Activated T-cell treated with anti-CD3 and anti-CD28 coated beads, Interleukin-2, amount 50 U/mL, for 72 hours (primary cell): ENCODE results near the gene GPR152. TPM values are rescaled to one million over a fixed set of nuclear protein-coding genes. Genes with fewer than 3 reads are reported as not detected.

Source experiments
- ATAC-seq, 2 donors: fragments of 150-1000 bp; cut with Tn5 transposase; replicated peaks in 1 of 2; 2 replicates each; pipeline ENCODE4 v1.10.0; 2021; ENCODE audit warnings: moderate library complexity in 2 of 2, mild to moderate bottlenecking in 1 of 2
- DNase-seq, 2 donors: peaks; one replicate each; pipeline ENCODE4 v3.0.0; 2021 to 2022; ENCODE audit warnings: mixed read lengths in 1 of 2
- H3K27ac Mint-ChIP-seq: one replicate; pipeline ENCODE4 v1.8.0; 2022; ENCODE audit warnings: mild to moderate bottlenecking, moderate library complexity, mixed read lengths
- H3K27me3 Mint-ChIP-seq: one replicate; pipeline ENCODE4 v1.8.0; 2022; ENCODE audit warnings: low read depth, mixed read lengths
- H3K36me3 Mint-ChIP-seq, 2 donors: one replicate each; pipeline ENCODE4 v1.8.0; 2022; ENCODE audit warnings: mixed read lengths in 2 of 2, mild to moderate bottlenecking in 1 of 2; ENCODE audit not compliant: insufficient read depth in 2 of 2
- H3K4me1 Mint-ChIP-seq: one replicate; pipeline ENCODE4 v1.8.0; 2022; ENCODE audit warnings: low read depth, mixed read lengths
- H3K4me3 Mint-ChIP-seq, 2 donors: one replicate each; pipeline ENCODE4 v1.8.0; 2022; ENCODE audit warnings: mild to moderate bottlenecking in 2 of 2, mixed read lengths in 2 of 2, moderate library complexity in 2 of 2
- H3K9me3 Mint-ChIP-seq, 2 donors: one replicate each; pipeline ENCODE4 v1.8.0; 2022; ENCODE audit warnings: mixed read lengths in 2 of 2
- total RNA-seq, 2 donors: library from RNA; stranded (reverse); gene quantifications; one replicate each; pipeline ENCODE4 v1.2.3, GENCODE V29; 2022

Gene GPR152, protein sequence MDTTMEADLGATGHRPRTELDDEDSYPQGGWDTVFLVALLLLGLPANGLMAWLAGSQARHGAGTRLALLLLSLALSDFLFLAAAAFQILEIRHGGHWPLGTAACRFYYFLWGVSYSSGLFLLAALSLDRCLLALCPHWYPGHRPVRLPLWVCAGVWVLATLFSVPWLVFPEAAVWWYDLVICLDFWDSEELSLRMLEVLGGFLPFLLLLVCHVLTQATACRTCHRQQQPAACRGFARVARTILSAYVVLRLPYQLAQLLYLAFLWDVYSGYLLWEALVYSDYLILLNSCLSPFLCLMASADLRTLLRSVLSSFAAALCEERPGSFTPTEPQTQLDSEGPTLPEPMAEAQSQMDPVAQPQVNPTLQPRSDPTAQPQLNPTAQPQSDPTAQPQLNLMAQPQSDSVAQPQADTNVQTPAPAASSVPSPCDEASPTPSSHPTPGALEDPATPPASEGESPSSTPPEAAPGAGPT
- not detected for total RNA-seq

DNA sequence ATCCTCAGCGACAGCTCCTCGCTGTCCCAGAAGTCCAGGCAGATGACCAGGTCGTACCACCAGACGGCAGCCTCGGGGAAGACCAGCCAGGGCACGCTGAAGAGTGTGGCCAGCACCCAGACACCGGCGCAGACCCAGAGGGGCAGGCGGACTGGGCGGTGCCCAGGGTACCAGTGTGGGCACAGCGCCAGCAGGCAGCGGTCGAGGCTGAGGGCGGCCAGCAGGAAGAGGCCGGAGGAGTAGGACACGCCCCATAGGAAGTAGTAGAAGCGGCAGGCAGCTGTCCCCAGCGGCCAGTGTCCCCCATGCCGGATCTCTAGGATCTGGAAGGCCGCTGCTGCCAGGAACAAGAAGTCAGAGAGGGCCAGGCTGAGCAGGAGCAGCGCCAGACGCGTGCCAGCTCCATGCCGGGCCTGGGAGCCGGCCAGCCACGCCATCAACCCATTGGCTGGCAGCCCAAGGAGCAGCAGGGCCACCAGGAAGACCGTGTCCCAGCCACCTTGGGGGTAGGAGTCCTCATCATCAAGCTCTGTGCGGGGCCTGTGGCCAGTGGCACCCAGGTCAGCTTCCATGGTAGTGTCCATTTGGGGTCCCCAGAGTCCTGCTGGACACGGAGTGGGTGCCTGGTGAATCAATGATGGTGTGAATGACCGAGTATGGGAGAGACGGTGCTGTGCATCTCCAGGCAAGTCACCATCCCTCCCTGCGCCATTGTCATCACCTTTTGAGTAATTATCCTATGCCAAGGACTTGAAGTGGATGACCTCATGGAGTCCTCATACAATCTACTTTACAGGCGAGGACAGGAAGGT lies at the start of gene GPR152:
GPR152 (minus strand) TSS at position 589 of the 812 bp plus-strand sequence; CDS start at position 584, 5 bp downstream.
- no peak within 1 kb of the TSS for H3K27ac Mint-ChIP-seq
- H3K27me3 Mint-ChIP-seq = no peaks in the 10 kb centered on the region
- no peaks in the 10 kb centered on the region for H3K9me3 Mint-ChIP-seq

DNA sequence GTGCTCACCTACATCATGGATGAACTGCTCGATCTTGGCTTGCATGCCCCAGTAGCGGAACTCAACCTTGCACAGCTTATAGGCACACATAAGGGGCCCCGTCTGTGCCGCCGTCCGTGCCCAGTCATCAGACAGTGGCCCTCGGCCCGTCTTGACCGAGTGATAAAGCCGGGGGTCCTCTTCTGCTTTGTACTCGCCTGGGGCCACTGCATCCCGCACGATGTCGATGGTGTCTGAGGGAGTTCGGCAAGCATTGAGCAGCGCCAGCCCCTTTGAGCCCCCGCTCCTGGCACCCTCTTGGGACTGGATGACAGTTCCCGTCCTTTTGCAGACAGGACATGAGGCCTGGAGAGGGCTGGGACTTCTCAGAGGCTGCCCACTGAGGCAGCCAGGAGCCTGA lies 49.3 kb upstream of the GPR152 start:
- DNase-seq = no peak
- no peak for ATAC-seq
- no peaks in the 10 kb centered on the region for H3K27me3 Mint-ChIP-seq
- H3K27ac Mint-ChIP-seq = no peak overlapping the region
- H3K9me3 Mint-ChIP-seq = peaks cover 0 to 2% of the 10 kb centered on the region in 2 donors
- H3K4me1 Mint-ChIP-seq = peaks cover 33% of the 10 kb centered on the region
- H3K4me3 Mint-ChIP-seq = no peak overlapping the region
- H3K36me3 Mint-ChIP-seq = peaks cover 13 to 14% of the 10 kb centered on the region in 2 donors

More for the DNA sequence above, at the start of gene GPR152:
- ATAC-seq (no peak), DNase-seq (no peak)
- Mint-ChIP-seq H3K4me3 (no peak within 1 kb of the TSS), H3K4me1 (peaks cover 24% of the 10 kb centered on the region), H3K36me3 (no peaks in the 10 kb centered on the region)

DNA sequence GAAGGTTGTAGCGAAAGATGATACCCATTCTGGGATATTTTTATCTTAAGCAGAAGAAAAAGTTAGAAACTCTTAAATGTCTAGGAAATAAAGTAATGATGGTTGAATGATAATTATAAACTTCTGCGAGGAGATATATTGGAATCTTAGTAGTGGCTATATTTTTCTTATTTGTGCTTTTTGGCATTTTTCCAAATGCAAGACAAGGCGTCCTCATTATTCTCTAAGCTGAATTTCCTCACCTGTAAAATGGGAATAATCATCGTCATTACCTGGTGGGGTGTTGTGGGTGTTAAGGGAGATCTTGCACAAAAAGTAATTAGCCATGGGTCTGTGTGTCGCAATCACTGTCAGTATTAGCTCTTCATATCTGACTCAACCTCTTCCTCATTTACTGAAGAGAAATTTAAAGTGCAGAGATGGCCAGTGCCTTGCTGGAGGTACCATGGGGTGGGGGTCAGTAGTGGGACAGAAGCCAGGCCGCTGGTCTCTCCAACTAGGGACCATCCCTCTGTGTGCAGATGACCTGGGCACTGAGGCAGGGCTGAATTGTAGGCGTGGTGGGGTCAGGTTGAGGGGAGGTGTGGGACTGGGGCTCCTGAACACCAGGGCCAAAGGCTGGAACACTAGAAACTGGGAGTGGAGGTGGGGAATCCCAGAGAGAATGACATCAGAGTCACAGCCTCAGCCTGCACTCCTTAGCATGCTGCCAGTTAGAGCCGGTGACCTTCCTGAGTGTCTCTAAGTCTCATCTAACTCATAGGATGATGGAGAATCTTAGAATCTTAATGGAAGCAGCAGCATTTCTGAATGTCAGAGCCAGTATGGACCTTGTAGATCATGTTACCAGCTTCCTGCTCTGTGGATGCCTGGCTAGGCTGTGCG lies 48.5 kb upstream of the GPR152 start:
- Mint-ChIP-seq H3K27ac (peak overlapping the region; percentile 77), H3K4me1 (peaks cover 25% of the 10 kb centered on the region), H3K9me3 (peaks cover 0 to 2% of the 10 kb centered on the region in 2 donors), H3K36me3 (peaks cover 14% of the 10 kb centered on the region in 2 donors), H3K4me3 (no peak overlapping the region), H3K27me3 (no peaks in the 10 kb centered on the region)
- DNase-seq = no peak
- ATAC-seq = no peak

DNA sequence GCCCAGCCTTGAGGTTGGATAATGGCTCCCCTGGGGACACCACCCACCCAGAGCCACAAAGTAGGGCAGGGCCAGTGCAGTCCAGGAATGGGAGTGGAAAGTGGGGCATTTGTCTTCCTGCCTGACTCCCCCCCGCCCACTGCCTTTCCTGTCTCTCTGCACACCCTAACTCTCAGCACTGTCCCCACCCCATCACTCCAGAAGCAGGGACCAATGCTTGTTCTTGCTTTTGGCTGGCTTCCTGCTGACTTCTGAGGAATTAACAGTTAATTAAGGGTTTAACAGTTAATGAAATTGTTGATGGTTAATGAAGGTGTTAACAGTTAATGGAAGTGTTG lies 47.9 kb upstream of the GPR152 start:
- DNase-seq = no peak
- peaks cover 14 to 16% of the 10 kb centered on the region in 2 donors for H3K36me3 Mint-ChIP-seq
- no peak overlapping the region for H3K4me3 Mint-ChIP-seq
- peaks cover 19% of the 10 kb centered on the region for H3K4me1 Mint-ChIP-seq
- H3K9me3 Mint-ChIP-seq = peaks cover 0 to 2% of the 10 kb centered on the region in 2 donors
- no peak for ATAC-seq
- H3K27me3 Mint-ChIP-seq = no peaks in the 10 kb centered on the region
- peak overlapping the region; percentile 77 for H3K27ac Mint-ChIP-seq

DNA sequence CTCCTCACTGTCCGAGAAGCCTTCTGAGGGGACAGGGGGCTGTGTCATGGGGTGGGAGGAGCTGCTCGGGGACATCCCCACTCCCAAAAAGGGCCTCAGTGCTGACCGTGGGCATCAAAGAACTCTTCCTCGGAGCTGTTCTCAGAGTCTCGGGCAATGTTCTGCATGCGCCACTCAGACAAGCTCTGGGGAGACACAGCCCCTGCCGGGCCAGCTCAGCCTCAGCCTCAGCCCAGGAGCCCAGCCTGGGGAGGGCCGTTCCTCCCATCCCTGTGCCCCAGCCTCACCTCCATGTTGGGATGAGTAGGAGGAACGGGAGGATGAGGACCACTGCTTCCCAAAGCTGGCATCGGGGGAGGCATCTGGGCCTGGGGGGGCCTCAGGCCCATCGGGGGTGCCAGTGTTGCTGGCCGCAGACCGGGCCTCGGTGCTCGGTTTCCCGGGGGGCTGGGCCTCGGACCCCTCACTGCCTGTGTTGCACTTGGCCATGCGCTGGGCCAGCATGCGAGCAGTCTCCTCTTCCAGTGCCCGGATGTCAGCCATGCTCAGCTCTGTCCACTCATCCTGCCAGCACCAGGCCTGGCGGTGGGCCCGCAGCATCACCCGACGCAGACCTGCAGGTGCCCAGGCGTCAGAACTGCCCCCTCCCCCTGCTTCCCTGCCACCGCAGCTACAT lies 47.4 kb upstream of the GPR152 start:
- DNase-seq (no peak), ATAC-seq (no peak)
- Mint-ChIP-seq H3K27me3 (no peaks in the 10 kb centered on the region), H3K36me3 (peaks cover 14 to 16% of the 10 kb centered on the region in 2 donors), H3K27ac (no peak overlapping the region), H3K9me3 (peaks cover 0 to 2% of the 10 kb centered on the region in 2 donors), H3K4me1 (peaks cover 19% of the 10 kb centered on the region), H3K4me3 (no peak overlapping the region)

DNA sequence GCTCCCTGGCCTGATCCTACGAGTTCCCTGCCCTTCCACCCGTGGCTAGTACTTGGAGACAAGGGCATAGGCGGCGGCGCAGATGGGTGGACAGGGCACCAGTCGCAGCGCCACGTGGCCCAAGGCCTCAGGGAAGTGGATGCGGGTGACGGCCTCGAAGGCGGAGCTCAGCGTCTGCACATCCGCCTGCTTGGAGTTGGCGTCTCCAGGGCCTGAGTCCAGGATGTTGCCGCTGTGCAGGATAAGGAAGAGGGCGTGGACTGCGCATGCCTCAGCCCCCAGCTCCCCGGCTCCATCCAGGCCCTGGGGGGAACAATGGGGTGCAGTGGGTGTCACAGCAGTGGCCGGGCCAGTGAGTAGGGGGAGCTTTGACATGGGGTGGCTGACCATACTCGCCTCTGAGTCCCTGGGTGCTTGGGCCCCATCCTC lies 46.0 kb upstream of the GPR152 start:
- ATAC-seq (no peak), DNase-seq (no peak)
- Mint-ChIP-seq H3K36me3 (peaks cover 12 to 17% of the 10 kb centered on the region in 2 donors), H3K27ac (no peak overlapping the region), H3K27me3 (no peaks in the 10 kb centered on the region), H3K4me1 (peaks cover 19% of the 10 kb centered on the region), H3K9me3 (peaks cover 0 to 2% of the 10 kb centered on the region in 2 donors), H3K4me3 (no peak overlapping the region)

DNA sequence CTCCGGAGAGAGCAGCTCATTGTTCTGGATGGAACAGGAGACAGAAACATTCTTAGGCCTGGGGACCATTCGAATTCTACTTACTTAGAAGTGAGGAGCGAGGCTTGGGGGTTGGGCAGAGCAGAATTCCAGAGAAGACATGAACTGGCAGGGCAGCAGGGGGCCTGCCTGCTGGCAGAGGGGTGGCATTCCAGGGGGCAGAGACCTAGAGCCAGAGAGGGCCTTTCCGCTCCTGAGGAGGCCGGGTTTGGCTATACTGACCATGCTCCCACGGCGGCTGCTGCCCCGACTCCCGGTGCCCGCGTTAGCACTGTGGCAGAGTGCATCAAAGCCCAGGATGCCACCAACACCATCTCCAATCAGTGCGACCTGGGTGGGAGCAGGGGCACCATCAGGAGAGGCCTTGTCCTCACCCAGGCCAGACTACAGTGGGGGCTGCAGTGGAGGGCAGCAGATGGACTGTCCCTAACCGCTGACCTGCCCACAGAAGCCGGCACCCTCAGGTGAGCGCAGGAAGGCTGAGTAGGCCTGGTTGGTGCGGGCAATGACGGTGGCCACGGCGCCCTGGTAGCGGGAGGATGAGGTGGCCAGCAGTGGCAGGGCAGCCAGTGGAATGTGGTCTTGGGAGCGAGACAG lies 45.2 kb upstream of the GPR152 start:
- ATAC-seq (peak in 1 of 2 donors; percentile 10), DNase-seq (no peak)
- H3K27ac Mint-ChIP-seq = peak overlapping the region; percentile 24
- H3K4me1 Mint-ChIP-seq = peaks cover 13% of the 10 kb centered on the region
- H3K4me3 Mint-ChIP-seq = no peak overlapping the region
- H3K27me3 Mint-ChIP-seq = no peaks in the 10 kb centered on the region
- peaks cover 8 to 15% of the 10 kb centered on the region in 2 donors for H3K36me3 Mint-ChIP-seq
- peaks cover 0 to 2% of the 10 kb centered on the region in 2 donors for H3K9me3 Mint-ChIP-seq

DNA sequence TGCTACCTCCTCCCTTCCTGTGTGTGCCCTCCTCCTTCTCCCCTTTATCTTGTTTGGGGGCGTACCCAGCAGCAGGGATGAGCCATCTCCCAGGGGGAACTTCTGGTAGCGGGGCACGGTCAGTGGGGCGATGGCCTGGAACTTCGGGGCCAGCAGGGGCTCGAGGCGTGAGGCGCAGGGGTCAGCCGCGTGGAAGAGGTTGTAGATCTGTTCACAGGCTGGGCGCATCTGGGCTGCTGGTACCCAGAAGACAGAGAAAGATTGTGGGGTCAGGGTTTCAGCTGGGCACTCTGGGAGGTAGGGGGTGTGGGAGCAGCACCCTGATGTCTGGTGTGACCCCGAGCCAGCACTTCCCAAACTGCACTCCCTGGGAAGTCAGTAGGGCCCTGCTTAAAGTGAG lies 43.6 kb upstream of the GPR152 start:
- Mint-ChIP-seq H3K27ac (peak overlapping the region; percentile 14), H3K36me3 (peaks cover 8 to 11% of the 10 kb centered on the region in 2 donors), H3K4me3 (no peak overlapping the region), H3K27me3 (no peaks in the 10 kb centered on the region), H3K9me3 (peaks cover 0 to 2% of the 10 kb centered on the region in 2 donors), H3K4me1 (peaks cover 7% of the 10 kb centered on the region)
- ATAC-seq = no peak
- DNase-seq = no peak

DNA sequence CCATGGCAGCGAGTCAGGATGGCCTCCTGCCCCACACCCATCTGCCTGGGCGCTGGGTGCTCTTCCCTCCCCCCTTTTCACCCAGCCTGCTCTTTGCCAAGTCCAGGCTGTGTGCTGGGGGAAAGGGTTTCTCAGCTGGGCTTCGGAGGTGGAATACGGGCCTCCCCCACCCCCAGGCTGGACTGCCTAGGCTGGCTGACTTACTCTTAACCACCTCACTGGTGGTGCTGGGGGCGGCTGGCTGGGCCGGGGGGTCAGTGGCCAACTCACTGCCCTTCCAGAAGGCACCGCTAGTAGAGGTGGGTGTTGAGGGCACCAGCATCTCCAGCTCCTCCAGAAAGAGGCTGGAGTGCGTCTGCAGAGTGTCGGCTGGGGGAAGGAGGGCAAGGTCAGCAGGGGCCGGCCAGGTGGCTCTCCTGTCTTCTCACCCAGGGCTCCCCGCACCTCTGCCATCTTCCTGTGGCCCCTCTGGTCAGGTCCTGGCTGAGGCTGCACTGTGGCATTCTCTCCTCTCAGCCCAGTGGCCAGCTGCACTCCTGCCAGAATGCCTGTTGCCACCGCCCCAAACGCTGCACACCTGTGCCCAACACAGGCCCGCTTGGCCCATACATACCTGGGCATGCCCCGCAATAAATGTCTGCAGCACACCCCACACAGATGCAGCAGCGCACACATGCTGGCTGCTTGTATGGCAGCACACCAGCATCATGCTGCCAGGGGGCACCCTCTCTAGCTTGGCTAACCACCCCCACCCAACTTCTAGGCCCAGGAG lies 42.9 kb upstream of the GPR152 start:
- Mint-ChIP-seq H3K4me1 (peaks cover under 1% of the 10 kb centered on the region), H3K4me3 (no peak overlapping the region), H3K27ac (no peak overlapping the region), H3K27me3 (no peaks in the 10 kb centered on the region), H3K9me3 (peaks cover 0 to 2% of the 10 kb centered on the region in 2 donors), H3K36me3 (peaks cover 5 to 6% of the 10 kb centered on the region in 2 donors)
- no peak for ATAC-seq
- no peak for DNase-seq

DNA sequence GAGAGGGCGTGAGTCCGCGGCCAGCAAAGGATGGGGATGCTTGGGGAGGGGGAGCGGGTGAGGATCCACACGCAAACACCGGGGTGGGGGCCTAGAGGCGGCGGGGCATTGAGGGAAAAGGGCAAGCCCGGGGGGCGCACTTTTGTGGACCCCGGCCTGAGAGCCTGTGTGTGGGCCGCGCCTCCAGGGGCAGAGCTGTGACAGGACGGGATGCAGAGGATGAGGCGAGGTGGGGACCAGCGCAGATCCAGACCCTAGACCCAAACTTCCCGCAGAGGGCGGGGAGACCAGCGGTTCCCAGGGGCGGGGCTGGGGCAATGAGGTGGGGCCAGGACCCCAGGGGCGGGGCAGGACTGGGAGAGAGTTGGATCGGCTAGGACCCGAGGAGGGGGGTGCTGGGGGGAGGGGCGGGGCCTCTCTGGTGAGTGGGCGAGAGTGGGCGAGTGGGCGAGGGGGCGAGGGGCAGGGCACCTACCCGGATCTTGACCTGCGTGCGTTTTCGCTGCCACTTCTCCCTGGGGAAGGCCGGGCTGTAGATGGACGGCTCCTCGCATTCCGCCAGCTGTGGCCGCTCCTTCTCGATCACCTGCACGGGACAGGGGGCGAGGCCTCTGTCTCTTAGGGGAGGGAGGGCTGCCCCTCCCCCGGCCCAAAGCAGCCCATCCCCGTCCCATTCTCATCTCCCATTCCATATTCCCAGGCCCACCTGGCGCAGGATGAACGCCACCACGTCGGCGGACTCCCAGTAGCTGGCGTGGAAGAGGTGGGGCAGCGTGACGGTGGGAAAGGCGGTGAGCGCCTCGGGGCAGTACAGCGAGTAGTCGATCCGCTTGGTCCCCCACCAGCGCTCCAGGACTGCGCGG lies 42.1 kb upstream of the GPR152 start:
- no peak for ATAC-seq

More for the DNA sequence above, 42.1 kb upstream of the GPR152 start:
- DNase-seq = no peak
- no peak overlapping the region for H3K4me3 Mint-ChIP-seq
- peaks cover 7 to 9% of the 10 kb centered on the region in 2 donors for H3K36me3 Mint-ChIP-seq
- no peaks in the 10 kb centered on the region for H3K27me3 Mint-ChIP-seq
- peaks cover 3% of the 10 kb centered on the region for H3K4me1 Mint-ChIP-seq
- peaks cover 0 to 2% of the 10 kb centered on the region in 2 donors for H3K9me3 Mint-ChIP-seq
- no peak overlapping the region for H3K27ac Mint-ChIP-seq
